ENCODE data around the gene KIAA1671. TPM values are rescaled to one million over a fixed set of nuclear protein-coding genes. Genes with fewer than 3 reads are reported as not detected.
A peak's percentile ranks its signal among the peaks of the same experiment; 100 is the strongest.
"Not testable (repeated sequence)": the region's sequence is repeated elsewhere in the genome, so short reads cannot be mapped to it uniquely, and the experiment has no call there.

Gene KIAA1671
- polyA plus RNA-seq, 3 donors: not detected

DNA sequence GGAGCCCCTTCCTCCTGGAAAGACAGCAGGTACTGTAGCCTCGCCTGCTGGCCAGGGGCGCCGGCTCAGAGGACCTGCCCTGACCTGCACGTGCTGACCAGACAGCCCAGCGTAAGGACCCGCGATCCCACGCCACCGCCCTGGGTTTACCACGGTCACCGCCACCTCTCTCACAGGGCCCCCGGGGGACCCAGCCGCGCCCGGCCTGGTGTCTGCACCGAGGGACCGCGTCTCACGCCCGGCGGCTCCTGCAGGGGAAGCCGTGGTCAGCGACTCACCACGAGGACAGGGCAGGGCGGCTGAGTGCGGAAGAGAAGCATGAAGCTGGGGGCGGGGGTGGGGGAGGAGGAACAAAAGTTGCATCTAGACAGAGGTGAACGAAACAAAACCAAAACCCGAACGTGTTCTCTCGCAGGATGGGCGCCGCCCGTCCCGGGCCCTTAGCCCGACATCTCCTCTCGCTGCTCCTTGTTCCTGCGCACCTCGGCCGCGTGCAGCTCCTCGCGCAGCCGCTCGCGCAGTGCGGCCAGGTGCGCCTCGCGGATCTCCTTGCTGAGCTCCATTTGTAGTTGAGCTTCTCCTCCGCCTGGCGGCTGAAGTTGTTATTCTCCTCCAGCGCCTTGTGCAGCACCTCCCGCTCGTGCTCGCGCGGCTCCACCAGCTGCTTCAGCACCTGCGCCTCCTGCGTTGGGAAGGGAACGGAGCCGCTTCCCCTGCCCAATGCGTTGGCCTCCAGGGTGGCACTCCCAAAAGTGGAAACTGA lies 226.5 kb downstream of the KIAA1671 start:
- 90% methylated on average over 37 of the region's 63 CpGs for WGBS (ENCODE audit: insufficient coverage)
- Histone ChIP-seq H3K9me3 (replicated peaks in 1 of 2; ENCODE audit: control insufficient read depth in 1 of 2, insufficient read depth in 1 of 2, low read length in 2 of 2) (peaks cover 7 to 15% of the 10 kb centered on the region in 2 donors), H3K4me3 (replicated peaks in 1 of 3; ENCODE audit: low read depth in 2 of 3, low read length in 3 of 3) (peak overlapping the region in 1 of 3 experiments; percentile 20)
- H3K36me3 Mint-ChIP-seq; intact Hi-C loops (cut with micrococcal nuclease); H3K27me3 Mint-ChIP-seq (ENCODE audit: low read depth in 3 of 3); H4K20me1 ChIP-seq (ENCODE audit: insufficient read depth, low read length); H3K27ac ChIP-seq (ENCODE audit: low read depth in 1 of 2, low read length in 2 of 2); H3K4me2 ChIP-seq (replicated peaks; ENCODE audit: extremely low read depth, low read length, poor library complexity, severe bottlenecking); H2AFZ ChIP-seq (ENCODE audit: insufficient read depth, low read depth, low read length, poor library complexity, severe bottlenecking); H3K27ac Mint-ChIP-seq; H3K4me3 Mint-ChIP-seq; H3K36me3 ChIP-seq (replicated peaks in 1 of 2; ENCODE audit: control insufficient read depth in 1 of 2, insufficient read depth in 2 of 2, low read length in 2 of 2); H3K4me1 ChIP-seq (ENCODE audit: control insufficient read depth in 1 of 2, insufficient read depth in 2 of 2, low read length in 2 of 2); H3K27me3 ChIP-seq (ENCODE audit: control insufficient read depth in 2 of 2, insufficient read depth in 2 of 2, low read length in 2 of 2); H3K79me2 ChIP-seq (ENCODE audit: insufficient read depth, low read length); H3K9ac ChIP-seq (ENCODE audit: insufficient read depth, low read length, poor library complexity, severe bottlenecking); DNase-seq; H3K4me1 Mint-ChIP-seq: not testable (repeated sequence)
- peaks cover 4 to 26% (median 12%) of the 10 kb centered on the region in 7 donors for H3K9me3 Mint-ChIP-seq

DNA sequence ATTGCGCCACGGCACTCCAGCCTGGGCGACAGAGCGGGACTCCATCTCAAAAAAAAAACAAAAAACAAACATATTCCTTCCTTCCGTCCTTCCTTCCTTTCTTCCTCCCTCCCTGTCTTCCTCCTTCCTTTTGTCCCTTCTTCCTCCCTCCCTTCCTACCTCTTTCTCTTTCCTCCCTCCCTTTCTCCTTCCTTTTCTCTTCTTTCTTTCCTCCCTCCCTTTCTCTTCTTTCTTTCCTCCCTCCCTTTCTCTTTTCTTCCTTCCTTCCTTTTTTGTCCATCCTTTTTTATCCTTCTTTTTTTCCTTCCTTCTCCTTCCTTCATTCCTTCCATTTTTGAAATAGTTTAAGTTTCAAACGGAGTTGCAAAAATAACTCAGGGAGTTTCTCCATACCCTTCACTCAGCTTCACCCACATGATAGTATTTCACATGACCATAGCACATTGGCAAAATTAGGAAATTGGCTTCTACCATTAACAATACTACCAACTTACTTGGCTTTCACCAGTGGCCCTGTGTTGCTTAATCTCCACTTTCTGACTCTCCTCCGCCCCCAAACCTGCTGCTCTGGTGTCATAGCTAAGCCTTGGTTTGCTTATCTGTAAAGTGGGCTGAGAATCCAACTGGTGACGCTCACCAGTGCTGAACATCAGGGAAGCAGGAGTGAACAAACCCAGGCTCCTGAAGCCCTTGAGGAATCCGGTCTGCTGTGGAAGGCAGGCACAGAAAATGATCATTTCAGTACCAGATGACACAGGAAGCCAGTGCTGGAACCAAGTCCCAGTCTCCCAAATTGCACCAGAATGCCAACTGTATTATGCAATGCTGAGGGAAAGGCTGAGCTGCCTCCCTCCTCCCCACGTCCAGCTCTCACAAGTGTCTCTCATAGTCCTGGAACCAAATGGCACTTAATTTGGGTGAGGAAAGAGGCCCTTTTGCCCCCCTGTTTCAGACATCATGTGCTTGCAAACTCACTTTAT lies 229.9 kb downstream of the KIAA1671 start:
- Histone ChIP-seq H2AFZ (ENCODE audit: insufficient read depth, low read depth, low read length, poor library complexity, severe bottlenecking) (no peak overlapping the region), H3K27me3 (ENCODE audit: control insufficient read depth in 2 of 2, insufficient read depth in 2 of 2, low read length in 2 of 2) (no peaks in the 10 kb centered on the region), H3K79me2 (ENCODE audit: insufficient read depth, low read length) (no peaks in the 10 kb centered on the region), H3K36me3 (replicated peaks in 1 of 2; ENCODE audit: control insufficient read depth in 1 of 2, insufficient read depth in 2 of 2, low read length in 2 of 2) (no peaks in the 10 kb centered on the region), H3K4me2 (replicated peaks; ENCODE audit: extremely low read depth, low read length, poor library complexity, severe bottlenecking) (no peak overlapping the region), H3K9ac (ENCODE audit: insufficient read depth, low read length, poor library complexity, severe bottlenecking) (no peak overlapping the region), H4K20me1 (ENCODE audit: insufficient read depth, low read length) (no peaks in the 10 kb centered on the region), H3K9me3 (replicated peaks in 1 of 2; ENCODE audit: control insufficient read depth in 1 of 2, insufficient read depth in 1 of 2, low read length in 2 of 2) (peaks cover 7 to 15% of the 10 kb centered on the region in 2 donors), H3K27ac (ENCODE audit: low read depth in 1 of 2, low read length in 2 of 2) (no peak overlapping the region), H3K4me3 (replicated peaks in 1 of 3; ENCODE audit: low read depth in 2 of 3, low read length in 3 of 3) (no peak overlapping the region), H3K4me1 (ENCODE audit: control insufficient read depth in 1 of 2, insufficient read depth in 2 of 2, low read length in 2 of 2) (no peaks in the 10 kb centered on the region)
- 94% methylated on average over 4 of the region's 10 CpGs for WGBS (ENCODE audit: insufficient coverage)
- DNase-seq: no peak
- Mint-ChIP-seq H3K4me3 (no peak overlapping the region), H3K9me3 (peaks cover 4 to 26% (median 12%) of the 10 kb centered on the region in 7 donors), H3K27me3 (ENCODE audit: low read depth in 3 of 3) (peaks cover 0 to 5% (median 2%) of the 10 kb centered on the region in 3 donors), H3K27ac (no peak overlapping the region), H3K36me3 (no peaks in the 10 kb centered on the region), H3K4me1 (no peaks in the 10 kb centered on the region)
- TF ChIP-seq, protein P1, sequence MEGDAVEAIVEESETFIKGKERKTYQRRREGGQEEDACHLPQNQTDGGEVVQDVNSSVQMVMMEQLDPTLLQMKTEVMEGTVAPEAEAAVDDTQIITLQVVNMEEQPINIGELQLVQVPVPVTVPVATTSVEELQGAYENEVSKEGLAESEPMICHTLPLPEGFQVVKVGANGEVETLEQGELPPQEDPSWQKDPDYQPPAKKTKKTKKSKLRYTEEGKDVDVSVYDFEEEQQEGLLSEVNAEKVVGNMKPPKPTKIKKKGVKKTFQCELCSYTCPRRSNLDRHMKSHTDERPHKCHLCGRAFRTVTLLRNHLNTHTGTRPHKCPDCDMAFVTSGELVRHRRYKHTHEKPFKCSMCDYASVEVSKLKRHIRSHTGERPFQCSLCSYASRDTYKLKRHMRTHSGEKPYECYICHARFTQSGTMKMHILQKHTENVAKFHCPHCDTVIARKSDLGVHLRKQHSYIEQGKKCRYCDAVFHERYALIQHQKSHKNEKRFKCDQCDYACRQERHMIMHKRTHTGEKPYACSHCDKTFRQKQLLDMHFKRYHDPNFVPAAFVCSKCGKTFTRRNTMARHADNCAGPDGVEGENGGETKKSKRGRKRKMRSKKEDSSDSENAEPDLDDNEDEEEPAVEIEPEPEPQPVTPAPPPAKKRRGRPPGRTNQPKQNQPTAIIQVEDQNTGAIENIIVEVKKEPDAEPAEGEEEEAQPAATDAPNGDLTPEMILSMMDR (IDR thresholded peaks at IDR 0.05): no peak
- intact Hi-C loops (cut with micrococcal nuclease): no loop called here

Data from CD14-positive monocyte (primary cell).